Fibroblast of skin of left biceps (primary cell): ENCODE results near the gene FZD10.

Source experiments
- DNase-seq, 2 experiments: peaks; one replicate each; pipeline ENCODE4 v3.0.0-alpha.2; 2013; ENCODE audit warnings: low read depth in 2 of 2

The FZD10 gene

GRCh38 chr12:130154276-130155070 is 7.8 kb upstream of the FZD10 start:
- no peak for DNase-seq

- DNase-seq, result no peak
Measured at GRCh38 chr12:130155416-130156073, 6.7 kb upstream of the FZD10 start.

- no peak for DNase-seq
Measured at GRCh38 chr12:130156652-130157275, 5.5 kb upstream of the FZD10 start.

- DNase-seq, result no peak
Measured at GRCh38 chr12:130157998-130158753, 4.1 kb upstream of the FZD10 start.

GRCh38 chr12:130158754-130159059 is 3.6 kb upstream of the FZD10 start:
- DNase-seq, result no peak

- DNase-seq, result no peak
Measured at GRCh38 chr12:130160306-130160705, 2.0 kb upstream of the FZD10 start.

GRCh38 chr12:130160711-130161231 is 1.5 kb upstream of the FZD10 start:
- DNase-seq, result no peak

- DNase-seq, result no peak
Measured at GRCh38 chr12:130161261-130162243, 712 bp upstream of the FZD10 start.

GRCh38 chr12:130162745-130163460 is 639 bp downstream of the FZD10 start:
- no peak for DNase-seq

- no peak for DNase-seq
Measured at GRCh38 chr12:130163461-130164215, 1.4 kb downstream of the FZD10 start.

- DNase-seq, result no peak
Measured at GRCh38 chr12:130164216-130164542, 1.9 kb downstream of the FZD10 start.

- no peak for DNase-seq
Measured at GRCh38 chr12:130164936-130165335, 2.7 kb downstream of the FZD10 start.

GRCh38 chr12:130166306-130166705 is 4.0 kb downstream of the FZD10 start:
- DNase-seq, result no peak

- no peak for DNase-seq
Measured at GRCh38 chr12:130167537-130167936, 5.3 kb downstream of the FZD10 start.

- DNase-seq, result no peak
Measured at GRCh38 chr12:130169256-130169655, 7.0 kb downstream of the FZD10 start.

- no peak for DNase-seq
Measured at GRCh38 chr12:130169924-130170323, 7.7 kb downstream of the FZD10 start.

- DNase-seq, result no peak
Measured at GRCh38 chr12:130170611-130171010, 8.3 kb downstream of the FZD10 start.

- DNase-seq, result no peak
Measured at GRCh38 chr12:130177635-130178242, 15.5 kb downstream of the FZD10 start.

- DNase-seq, result no peak
Measured at GRCh38 chr12:130178282-130178681, 16.0 kb downstream of the FZD10 start.
